ENCODE data around the gene OMA1. TPM values are rescaled to one million over a fixed set of nuclear protein-coding genes. Genes with fewer than 3 reads are reported as not detected.
A peak's percentile ranks its signal among the peaks of the same experiment; 100 is the strongest.
"Not testable (repeated sequence)": the region's sequence is repeated elsewhere in the genome, so short reads cannot be mapped to it uniquely, and the experiment has no call there.

Gene OMA1
- total RNA-seq, 2 experiments from 2014 or later = 15.4 to 16.6 TPM

- H3K4me1 Mint-ChIP-seq (ENCODE audit: low read depth) = peaks cover 19% of the 10 kb centered on the region
- H3K36me3 Mint-ChIP-seq (ENCODE audit: low read depth); intact Hi-C loops (cut with micrococcal nuclease); H3K9me3 Mint-ChIP-seq; H3K27ac Mint-ChIP-seq; H3K4me3 Mint-ChIP-seq; CTCF ChIA-PET; DNase-seq: not testable (repeated sequence)
- H3K27me3 Mint-ChIP-seq (ENCODE audit: low read depth) = peaks cover 56% of the 10 kb centered on the region
Measured at GRCh38 chr1:58582143-58582542, 35.6 kb upstream of the OMA1 start.

DNA sequence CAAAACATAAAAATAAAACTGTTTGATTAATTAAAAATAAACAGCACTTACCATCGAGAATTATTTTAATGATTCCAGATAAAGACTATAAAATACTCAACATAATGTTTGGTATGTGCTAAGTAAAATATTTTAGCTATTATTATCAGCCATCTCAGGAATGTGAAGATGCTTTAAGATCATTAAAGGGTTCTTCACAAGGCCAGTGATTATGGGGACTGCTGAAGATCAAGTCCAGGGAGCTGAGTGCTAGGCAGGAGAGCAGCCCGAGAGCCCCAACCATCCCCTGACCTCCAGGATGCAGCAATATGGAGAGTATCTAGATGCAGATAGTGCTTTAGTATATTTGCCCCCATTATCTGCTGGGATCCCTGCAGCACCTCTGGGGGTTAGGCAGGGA is 35.1 kb upstream of the OMA1 start:
- Mint-ChIP-seq H3K9me3 (no peaks in the 10 kb centered on the region), H3K4me3 (no peak overlapping the region), H3K4me1 (ENCODE audit: low read depth) (peaks cover 19% of the 10 kb centered on the region), H3K27me3 (ENCODE audit: low read depth) (peaks cover 56% of the 10 kb centered on the region), H3K27ac (no peak overlapping the region), H3K36me3 (ENCODE audit: low read depth) (no peaks in the 10 kb centered on the region)
- CTCF ChIA-PET = no interaction called here
- intact Hi-C loops (cut with micrococcal nuclease) = no loop called here
- DNase-seq = no peak

GRCh38 chr1:58580186-58580585 is 33.7 kb upstream of the OMA1 start:
- peaks cover 28% of the 10 kb centered on the region for H3K4me1 Mint-ChIP-seq (ENCODE audit: low read depth)
- H3K27ac Mint-ChIP-seq = no peak overlapping the region
- H3K27me3 Mint-ChIP-seq (ENCODE audit: low read depth) = peaks cover 58% of the 10 kb centered on the region
- no peaks in the 10 kb centered on the region for H3K9me3 Mint-ChIP-seq
- H3K36me3 Mint-ChIP-seq (ENCODE audit: low read depth) = no peaks in the 10 kb centered on the region
- CTCF ChIA-PET = interaction anchor here (0.6 kb wide), 1 partner anchor 62 kb away, joined by 3 read pairs; no protein-coding TSS in a partner anchor
- H3K4me3 Mint-ChIP-seq = no peak overlapping the region
- DNase-seq = no peak
- intact Hi-C loops (cut with micrococcal nuclease) = no loop called here

- Mint-ChIP-seq H3K27ac (no peak overlapping the region), H3K9me3 (no peaks in the 10 kb centered on the region), H3K4me3 (peak overlapping the region; percentile 7), H3K4me1 (ENCODE audit: low read depth) (peaks cover 33% of the 10 kb centered on the region), H3K36me3 (ENCODE audit: low read depth) (no peaks in the 10 kb centered on the region), H3K27me3 (ENCODE audit: low read depth) (peaks cover 55% of the 10 kb centered on the region)
- DNase-seq = no peak
- CTCF ChIA-PET = no interaction called here
- intact Hi-C loops (cut with micrococcal nuclease) = no loop called here
Measured at GRCh38 chr1:58577654-58578030, 31.1 kb upstream of the OMA1 start.

DNA sequence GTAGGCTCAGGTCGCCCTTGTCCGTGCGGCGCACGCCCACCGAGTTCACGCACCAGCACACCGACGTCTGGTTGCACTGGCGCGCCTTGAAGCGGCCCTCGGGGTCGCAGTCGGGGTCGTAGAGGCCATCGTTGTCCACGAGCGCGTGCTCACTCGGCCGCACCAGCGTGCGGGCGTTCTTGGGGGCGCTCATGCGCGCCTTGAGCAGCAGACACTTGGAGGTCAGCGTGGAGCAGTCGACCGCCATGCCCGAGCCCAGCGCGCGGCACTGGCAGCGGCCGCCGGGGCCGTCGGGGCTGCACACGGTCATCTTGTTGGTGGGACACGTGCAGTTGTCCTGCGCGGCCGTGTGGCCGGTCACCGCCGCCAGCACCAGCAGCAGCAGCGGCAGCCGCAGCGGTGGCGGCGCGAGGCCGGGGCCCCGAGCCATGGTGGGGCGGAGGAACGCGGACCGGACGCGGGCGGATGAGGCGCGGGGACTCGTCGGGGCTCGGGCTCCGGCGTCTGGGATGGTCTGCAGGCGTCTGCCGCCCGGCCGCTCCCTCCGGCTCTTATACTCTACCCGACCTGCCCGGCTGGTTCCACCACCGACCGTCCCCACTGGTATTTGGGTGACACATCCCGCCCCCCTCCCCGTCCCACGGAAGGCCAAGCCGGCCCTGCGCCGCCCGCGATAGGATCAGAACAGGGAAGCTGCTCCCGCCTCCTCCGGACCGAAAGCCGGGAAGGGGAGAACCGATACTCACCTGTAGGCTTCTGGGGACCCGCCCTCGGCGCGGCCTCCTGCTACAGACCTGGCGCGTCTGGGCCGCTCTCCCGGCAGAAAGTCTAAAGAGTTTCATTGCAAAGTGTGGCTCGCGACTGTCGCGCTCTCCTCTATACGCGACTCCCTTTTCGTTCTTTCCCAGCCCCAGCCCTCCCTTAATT is 30.5 kb upstream of the OMA1 start, which contains the start of gene TACSTD2:
Gene TACSTD2 (minus strand): TSS at position 526 of the 927 bp plus-strand sequence. CDS start 96 bp downstream, at position 430.
- no peaks in the 10 kb centered on the region for H3K36me3 Mint-ChIP-seq (ENCODE audit: low read depth)
- H3K4me1 Mint-ChIP-seq (ENCODE audit: low read depth) = peaks cover 33% of the 10 kb centered on the region
- CTCF ChIA-PET = no interaction called here
- DNase-seq = no peak
- intact Hi-C loops (cut with micrococcal nuclease) = no loop called here
- H3K4me3 Mint-ChIP-seq = peak within 1 kb of the TSS; percentile 59
- H3K9me3 Mint-ChIP-seq = no peaks in the 10 kb centered on the region
- H3K27me3 Mint-ChIP-seq (ENCODE audit: low read depth) = peaks cover 55% of the 10 kb centered on the region
- H3K27ac Mint-ChIP-seq = no peak within 1 kb of the TSS

GRCh38 chr1:58576325-58576726 is 29.8 kb upstream of the OMA1 start:
- peaks cover 55% of the 10 kb centered on the region for H3K27me3 Mint-ChIP-seq (ENCODE audit: low read depth)
- no peak overlapping the region for H3K27ac Mint-ChIP-seq
- no peaks in the 10 kb centered on the region for H3K9me3 Mint-ChIP-seq
- peaks cover 33% of the 10 kb centered on the region for H3K4me1 Mint-ChIP-seq (ENCODE audit: low read depth)
- no peak for DNase-seq
- H3K4me3 Mint-ChIP-seq = peak overlapping the region; percentile 59
- CTCF ChIA-PET = no interaction called here
- H3K36me3 Mint-ChIP-seq (ENCODE audit: low read depth) = no peaks in the 10 kb centered on the region
- intact Hi-C loops (cut with micrococcal nuclease) = no loop called here

- Mint-ChIP-seq H3K4me3 (peak overlapping the region; percentile 59), H3K9me3 (no peaks in the 10 kb centered on the region), H3K27ac (no peak overlapping the region), H3K27me3 (ENCODE audit: low read depth) (peaks cover 49% of the 10 kb centered on the region), H3K4me1 (ENCODE audit: low read depth) (peaks cover 33% of the 10 kb centered on the region), H3K36me3 (ENCODE audit: low read depth) (no peaks in the 10 kb centered on the region)
- DNase-seq = no peak
- CTCF ChIA-PET = no interaction called here
- intact Hi-C loops (cut with micrococcal nuclease) = loop anchor here (2.0 kb wide), 1 partner anchor 77 kb away; no protein-coding TSS in a partner anchor
Measured at GRCh38 chr1:58575551-58576324, 29.2 kb upstream of the OMA1 start.

GRCh38 chr1:58574816-58575215 is 28.3 kb upstream of the OMA1 start:
- Mint-ChIP-seq H3K27me3 (ENCODE audit: low read depth) (peaks cover 48% of the 10 kb centered on the region), H3K9me3 (no peaks in the 10 kb centered on the region), H3K4me3 (no peak overlapping the region), H3K4me1 (ENCODE audit: low read depth) (peaks cover 33% of the 10 kb centered on the region), H3K36me3 (ENCODE audit: low read depth) (no peaks in the 10 kb centered on the region), H3K27ac (no peak overlapping the region)
- no peak for DNase-seq
- CTCF ChIA-PET = interaction anchor here (1.8 kb wide), 1 partner anchor 59 kb away, joined by 3 read pairs; no protein-coding TSS in a partner anchor
- intact Hi-C loops (cut with micrococcal nuclease) = loop anchor here (2.0 kb wide), 1 partner anchor 78 kb away; no protein-coding TSS in a partner anchor

- no peaks in the 10 kb centered on the region for H3K36me3 Mint-ChIP-seq (ENCODE audit: low read depth)
- CTCF ChIA-PET = interaction anchor here (1.1 to 1.8 kb wide), 2 partner anchors 58 to 78 kb away, joined by 3 read pairs; no protein-coding TSS in a partner anchor
- intact Hi-C loops (cut with micrococcal nuclease) = loop anchor here (1.0 to 2.0 kb wide), 3 partner anchors 28 to 211 kb away; partner anchors contain the start of genes JUN and OMA1
Measured at GRCh38 chr1:58573705-58574591, 27.4 kb upstream of the OMA1 start.

DNA sequence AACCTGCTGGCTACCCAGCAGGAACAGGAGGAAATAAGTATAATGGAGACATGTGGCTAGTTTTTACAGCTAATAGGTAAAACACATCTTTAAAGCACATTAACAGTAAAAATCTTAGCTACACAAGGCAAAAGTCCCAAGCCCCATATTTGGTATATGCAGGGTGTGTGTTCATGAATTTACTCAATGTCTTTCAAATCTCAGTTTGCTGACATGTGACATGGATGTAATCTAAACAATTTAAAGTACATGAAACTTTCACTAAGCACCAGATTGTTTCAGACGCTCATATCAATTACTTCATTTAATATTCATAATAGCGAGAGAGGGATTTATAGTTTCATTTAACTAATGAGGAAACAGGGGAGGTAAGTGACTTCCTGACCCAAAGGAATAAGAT is 26.6 kb upstream of the OMA1 start:
- Mint-ChIP-seq H3K27ac (no peak overlapping the region), H3K36me3 (ENCODE audit: low read depth) (no peaks in the 10 kb centered on the region), H3K4me1 (ENCODE audit: low read depth) (peaks cover 32% of the 10 kb centered on the region), H3K9me3 (no peaks in the 10 kb centered on the region), H3K4me3 (no peak overlapping the region), H3K27me3 (ENCODE audit: low read depth) (peaks cover 45% of the 10 kb centered on the region)
- CTCF ChIA-PET = interaction anchor here (0.9 to 1.1 kb wide), 2 partner anchors 27 to 79 kb away, joined by 3 read pairs; partner anchors contain the start of gene OMA1
- intact Hi-C loops (cut with micrococcal nuclease) = loop anchor here (1.0 to 2.0 kb wide), 2 partner anchors 27 to 212 kb away; partner anchors contain the start of genes JUN and OMA1
- DNase-seq = no peak

More at GRCh38 chr1:58573705-58574591, 27.4 kb upstream of the OMA1 start:
- peak overlapping the region; percentile 11 for H3K27ac Mint-ChIP-seq
- H3K4me3 Mint-ChIP-seq = no peak overlapping the region
- DNase-seq = peak; percentile 72
- H3K4me1 Mint-ChIP-seq (ENCODE audit: low read depth) = peaks cover 33% of the 10 kb centered on the region
- no peaks in the 10 kb centered on the region for H3K9me3 Mint-ChIP-seq
- H3K27me3 Mint-ChIP-seq (ENCODE audit: low read depth) = peaks cover 44% of the 10 kb centered on the region

DNA sequence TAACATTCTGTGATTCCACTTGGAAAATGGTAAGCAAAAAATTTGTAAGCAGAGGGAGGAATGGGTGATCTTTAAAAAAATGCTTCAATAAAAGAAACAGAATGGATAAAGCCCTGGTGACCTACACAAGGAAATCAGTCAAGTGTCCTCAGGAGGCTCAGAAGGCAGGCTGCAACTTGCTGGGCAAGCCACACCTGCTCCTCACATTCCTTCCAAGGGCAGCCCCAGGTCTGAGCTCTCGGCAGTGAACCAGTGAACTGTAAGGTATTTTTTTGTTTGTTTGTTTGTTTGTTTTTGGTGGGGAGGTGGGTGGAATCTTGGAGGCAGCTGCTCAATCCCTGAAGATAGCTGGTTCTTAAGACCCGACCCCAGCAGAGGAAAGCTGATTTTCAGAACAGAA is 26.2 kb upstream of the OMA1 start:
- H3K4me3 Mint-ChIP-seq = no peak overlapping the region
- intact Hi-C loops (cut with micrococcal nuclease) = loop anchor here (1.0 to 2.0 kb wide), 2 partner anchors 26 to 212 kb away; partner anchors contain the start of genes JUN and OMA1
- CTCF ChIA-PET = interaction anchor here (0.6 to 0.9 kb wide), 3 partner anchors 26 to 1376 kb away, joined by 3 to 4 read pairs (median 3); partner anchors contain the start of gene OMA1
- H3K36me3 Mint-ChIP-seq (ENCODE audit: low read depth) = no peaks in the 10 kb centered on the region
- peaks cover 41% of the 10 kb centered on the region for H3K27me3 Mint-ChIP-seq (ENCODE audit: low read depth)
- peaks cover 28% of the 10 kb centered on the region for H3K4me1 Mint-ChIP-seq (ENCODE audit: low read depth)
- no peak overlapping the region for H3K27ac Mint-ChIP-seq
- no peaks in the 10 kb centered on the region for H3K9me3 Mint-ChIP-seq
- no peak for DNase-seq

Measured in activated naive CD4-positive, alpha-beta T cell treated with anti-CD3 and anti-CD28 coated beads for 36 hours (primary cell).